HG02981 (cell line): Measurements from ENCODE around the gene COMMD4.
"Not testable (repeated sequence)": the region's sequence is repeated elsewhere in the genome, so short reads cannot be mapped to it uniquely, and the experiment has no call there.

ENCODE experiments used
- ATAC-seq: cut with Tn5 transposase; IDR thresholded peaks from one replicate; pipeline ENCODE4 v1.9.1; 2021; ENCODE audit warnings: mild to moderate bottlenecking, moderate library complexity; ENCODE audit not compliant: unreplicated experiment

Gene COMMD4

DNA sequence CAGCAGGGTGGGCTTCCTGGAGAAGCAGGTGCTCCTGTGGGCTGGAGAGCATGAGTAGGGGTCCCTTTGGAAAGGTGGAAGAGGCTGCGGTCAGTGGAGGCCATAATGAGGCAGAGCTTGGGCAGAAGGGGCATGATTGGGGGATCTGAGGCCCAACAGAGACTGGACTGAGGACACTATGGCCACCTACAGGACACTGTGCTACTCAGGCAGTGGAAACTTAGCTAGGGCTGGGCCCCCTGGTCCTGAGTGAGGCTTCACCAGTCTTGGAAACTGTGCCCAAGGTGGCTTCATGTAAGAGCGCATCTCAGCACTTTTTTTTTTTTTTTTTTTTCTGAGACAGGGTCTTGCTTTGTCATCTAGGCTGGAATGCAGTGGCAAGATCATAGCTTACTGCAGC, 6.3 kb upstream of the COMMD4 start:
- ATAC-seq: no peak

DNA sequence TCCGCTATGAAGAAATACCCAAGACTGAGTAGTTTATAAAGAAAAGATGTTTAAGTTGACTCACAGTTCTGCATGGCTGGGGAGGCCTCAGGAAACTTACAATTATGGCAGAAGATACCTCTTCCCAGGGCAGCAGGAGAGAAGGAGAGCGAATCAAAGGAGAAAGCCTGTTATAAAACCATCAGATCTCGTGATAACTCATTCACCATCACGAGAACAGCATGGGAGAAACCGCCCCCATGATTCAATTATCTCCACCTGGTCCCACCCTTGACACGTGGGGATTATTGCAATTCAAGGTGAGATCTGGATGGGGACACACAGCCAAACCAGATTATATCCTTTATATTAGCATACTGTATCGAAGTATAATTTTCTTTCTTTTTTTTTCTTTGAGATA, 3.8 kb upstream of the COMMD4 start:
- ATAC-seq: not testable (repeated sequence)

GRCh38 chr15:75333654-75334419, 2.0 kb upstream of the COMMD4 start:
- ATAC-seq: not testable (repeated sequence)

- no peak for ATAC-seq
Measured at GRCh38 chr15:75335313-75335704, 554 bp upstream of the COMMD4 start.

DNA sequence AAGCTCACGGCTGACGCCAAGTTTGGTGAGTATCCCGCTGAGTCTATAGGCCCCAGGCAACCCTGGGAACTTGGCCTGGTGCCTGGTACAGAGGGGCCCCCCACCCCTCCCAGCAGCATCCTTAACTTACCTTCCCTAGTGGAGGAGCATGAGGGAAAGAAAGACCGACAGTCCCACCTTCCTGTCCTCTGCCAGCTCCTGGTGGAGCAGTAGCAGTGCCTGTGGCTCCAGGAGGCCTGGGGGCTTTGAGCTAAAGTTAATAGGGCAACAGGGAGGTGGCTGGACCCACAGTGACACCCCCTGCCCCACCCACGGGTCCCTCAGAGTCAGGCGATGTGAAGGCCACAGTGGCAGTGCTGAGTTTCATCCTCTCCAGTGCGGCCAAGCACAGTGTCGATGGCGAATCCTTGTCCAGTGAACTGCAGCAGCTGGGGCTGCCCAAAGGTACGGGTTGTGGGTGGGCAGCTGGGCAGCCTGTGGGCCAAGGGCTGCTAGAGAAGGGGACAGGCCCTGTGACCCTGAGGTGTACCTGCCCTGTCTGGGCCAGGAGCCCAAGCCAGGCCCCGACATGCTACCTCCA, 2.9 kb downstream of the COMMD4 start:
- ATAC-seq: no peak

DNA sequence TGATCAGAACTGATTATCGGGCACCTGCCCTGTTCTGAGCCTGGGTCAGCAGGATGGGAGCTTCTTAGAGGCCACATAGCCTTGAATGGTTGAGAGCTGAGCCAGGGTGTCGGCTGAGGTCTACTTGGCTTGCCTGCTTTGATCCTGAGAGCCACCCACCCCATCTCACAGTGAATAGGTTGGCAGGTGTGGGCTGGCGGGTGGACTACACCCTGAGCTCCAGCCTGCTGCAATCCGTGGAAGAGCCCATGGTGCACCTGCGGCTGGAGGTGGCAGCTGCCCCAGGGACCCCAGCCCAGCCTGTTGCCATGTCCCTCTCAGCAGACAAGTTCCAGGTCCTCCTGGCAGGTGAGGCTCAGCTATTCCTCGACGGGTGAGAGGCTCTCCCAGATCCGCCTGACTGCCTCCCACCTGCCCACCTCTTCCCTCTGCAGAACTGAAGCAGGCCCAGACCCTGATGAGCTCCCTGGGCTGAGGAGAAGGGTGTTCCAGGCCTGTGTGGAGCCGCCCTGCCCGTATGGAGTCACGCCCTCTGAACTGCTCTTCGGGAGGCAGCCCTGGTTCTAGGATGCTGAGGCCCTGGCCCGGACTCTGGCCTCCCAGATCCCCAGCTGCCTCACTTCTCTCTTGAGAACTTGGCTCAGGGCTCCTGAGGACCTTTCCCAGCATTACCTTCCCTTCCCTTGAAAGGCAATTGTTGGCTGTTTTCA, 3.8 kb downstream of the COMMD4 start:
- ATAC-seq: no peak

DNA sequence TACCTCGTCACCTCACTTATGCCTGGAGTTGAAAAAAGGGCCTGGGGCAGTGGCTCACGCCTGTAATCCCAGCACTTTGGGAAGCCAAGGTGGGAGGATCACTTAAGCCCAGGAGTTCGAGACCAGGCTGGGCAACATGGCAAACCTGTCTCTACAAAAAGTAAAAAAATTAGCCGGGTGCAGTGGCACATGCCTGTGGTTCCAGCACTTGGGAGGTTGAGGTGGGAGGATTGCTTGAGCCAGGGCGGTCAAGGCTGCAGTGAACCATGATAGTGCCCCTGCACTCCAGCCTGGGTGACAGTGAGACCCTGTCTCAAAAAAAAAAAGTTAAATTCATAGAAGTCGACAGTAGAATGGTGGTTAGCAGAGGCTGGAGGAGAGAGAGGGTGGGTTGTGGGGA, 6.4 kb downstream of the COMMD4 start:
- ATAC-seq: no peak

DNA sequence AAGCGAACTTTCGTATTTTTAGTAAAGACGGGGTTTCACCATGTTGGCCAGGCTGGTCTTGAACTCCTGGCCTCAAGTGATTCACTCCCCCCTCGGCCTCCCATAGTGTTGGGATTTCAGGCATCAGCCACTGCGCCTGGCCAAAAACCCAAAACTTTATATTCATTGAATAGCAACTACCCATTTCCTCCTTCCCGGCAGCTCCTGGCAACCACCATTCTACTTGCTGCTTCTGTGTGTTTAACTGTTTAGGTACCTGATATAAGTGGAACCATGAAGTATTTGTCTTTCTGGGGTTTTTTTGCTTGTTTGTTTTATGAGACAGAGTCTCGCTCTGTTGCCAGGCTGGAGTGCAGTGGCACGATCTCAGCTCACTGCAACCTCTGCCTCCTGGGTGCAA, 8.1 kb downstream of the COMMD4 start:
- ATAC-seq: not testable (repeated sequence)

DNA sequence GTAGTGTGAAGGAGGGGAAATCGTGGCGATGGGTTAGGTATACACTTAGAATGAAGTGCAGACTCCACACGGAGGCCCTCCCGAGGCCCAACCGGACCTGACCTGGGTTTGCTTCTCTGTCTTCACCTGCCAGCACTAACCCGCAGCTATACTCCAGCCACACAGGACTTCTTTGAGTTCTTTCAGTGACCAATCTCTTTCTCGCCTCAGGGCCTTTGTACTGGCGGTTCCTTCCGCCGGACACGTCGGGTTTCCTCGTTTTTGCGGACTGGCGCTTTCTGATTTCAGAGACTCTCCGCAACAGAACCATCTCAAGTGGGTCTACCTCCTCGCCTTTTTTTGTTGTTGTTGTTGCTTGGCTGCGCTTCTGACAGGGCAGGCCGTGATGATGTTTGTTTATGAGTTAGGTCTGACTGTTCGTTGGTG, 10.9 kb downstream of the COMMD4 start, which contains the start of gene NEIL1:
TSS of gene NEIL1 (plus strand) at position 244 of the 426 bp plus-strand sequence. CDS start 1,867 bp downstream, outside the sequence.
- no peak for ATAC-seq

DNA sequence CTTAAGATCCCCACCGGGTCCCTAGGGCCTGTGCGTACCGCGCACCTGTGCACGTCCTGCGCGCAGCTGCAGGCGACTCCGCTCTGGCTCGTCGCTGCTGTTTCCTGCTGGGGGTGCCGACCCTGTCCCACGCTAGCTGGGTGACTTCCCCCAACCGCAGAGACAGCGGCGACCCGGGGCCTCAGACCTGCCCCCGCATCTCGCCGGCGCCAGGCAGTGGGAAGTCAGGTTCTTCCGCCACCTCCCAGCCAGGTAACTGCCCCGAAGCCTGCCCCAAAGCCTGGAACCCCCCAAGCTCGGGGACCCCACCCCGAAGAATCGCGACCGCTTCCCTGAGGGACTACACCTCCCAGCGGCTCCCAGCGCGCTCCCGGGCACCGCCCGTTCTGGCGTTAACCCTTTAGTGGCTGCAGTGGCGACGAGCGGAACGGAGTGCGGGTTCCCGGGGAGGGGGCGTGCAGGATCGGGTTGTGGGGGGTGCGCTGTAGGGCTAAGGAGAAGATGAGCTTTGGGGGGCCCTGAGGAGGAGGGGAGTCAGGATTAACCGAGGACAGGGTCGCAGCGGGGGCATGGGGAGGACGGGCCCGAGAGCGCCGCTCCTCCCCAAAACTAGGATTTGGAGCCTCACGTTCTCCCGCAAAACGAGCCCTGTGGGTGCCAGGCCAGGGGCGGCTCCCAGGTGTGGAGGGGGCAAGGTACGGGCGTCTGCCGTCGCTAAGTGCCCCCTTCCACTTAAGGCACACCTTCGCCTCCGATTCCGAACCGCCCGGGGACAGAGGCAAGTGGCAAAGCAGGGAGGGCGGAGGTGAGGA, 11.6 kb downstream of the COMMD4 start:
- ATAC-seq: peak; percentile 49

DNA sequence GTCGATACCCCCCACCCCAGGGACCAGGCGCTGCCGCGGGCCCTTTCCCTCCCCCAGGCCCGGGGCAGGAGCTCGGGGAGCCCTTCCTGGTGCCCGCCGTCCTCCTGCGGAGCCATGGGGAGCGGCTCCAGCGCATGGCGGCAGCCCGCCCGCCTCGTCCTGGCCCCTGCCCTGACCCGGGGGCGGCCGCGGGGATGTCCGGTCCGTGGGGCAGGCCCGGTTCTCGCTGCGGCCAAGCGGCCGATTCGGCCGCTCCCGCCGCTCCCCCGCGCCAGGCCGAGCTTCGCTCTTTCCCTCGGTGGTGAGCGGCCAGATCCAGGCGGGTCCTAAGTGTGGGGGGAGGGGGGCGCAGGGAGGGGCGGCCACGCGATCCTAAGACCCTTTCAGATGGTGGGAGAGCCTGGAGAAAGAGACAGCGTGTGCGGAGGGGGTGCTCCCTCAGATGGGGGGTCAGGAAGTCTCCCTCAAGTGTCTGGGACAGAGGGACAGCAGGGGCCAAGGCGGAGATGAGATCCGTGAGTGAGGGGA, 12.2 kb downstream of the COMMD4 start:
- ATAC-seq: no peak

- no peak for ATAC-seq
Measured at GRCh38 chr15:75348562-75349350, 12.9 kb downstream of the COMMD4 start.

GRCh38 chr15:75349351-75349669, 13.4 kb downstream of the COMMD4 start:
- not testable (repeated sequence) for ATAC-seq

- peak; percentile 63 for ATAC-seq
Measured at GRCh38 chr15:75349851-75350588, 14.2 kb downstream of the COMMD4 start.

- no peak for ATAC-seq
Measured at GRCh38 chr15:75350601-75351361, 14.9 kb downstream of the COMMD4 start.

DNA sequence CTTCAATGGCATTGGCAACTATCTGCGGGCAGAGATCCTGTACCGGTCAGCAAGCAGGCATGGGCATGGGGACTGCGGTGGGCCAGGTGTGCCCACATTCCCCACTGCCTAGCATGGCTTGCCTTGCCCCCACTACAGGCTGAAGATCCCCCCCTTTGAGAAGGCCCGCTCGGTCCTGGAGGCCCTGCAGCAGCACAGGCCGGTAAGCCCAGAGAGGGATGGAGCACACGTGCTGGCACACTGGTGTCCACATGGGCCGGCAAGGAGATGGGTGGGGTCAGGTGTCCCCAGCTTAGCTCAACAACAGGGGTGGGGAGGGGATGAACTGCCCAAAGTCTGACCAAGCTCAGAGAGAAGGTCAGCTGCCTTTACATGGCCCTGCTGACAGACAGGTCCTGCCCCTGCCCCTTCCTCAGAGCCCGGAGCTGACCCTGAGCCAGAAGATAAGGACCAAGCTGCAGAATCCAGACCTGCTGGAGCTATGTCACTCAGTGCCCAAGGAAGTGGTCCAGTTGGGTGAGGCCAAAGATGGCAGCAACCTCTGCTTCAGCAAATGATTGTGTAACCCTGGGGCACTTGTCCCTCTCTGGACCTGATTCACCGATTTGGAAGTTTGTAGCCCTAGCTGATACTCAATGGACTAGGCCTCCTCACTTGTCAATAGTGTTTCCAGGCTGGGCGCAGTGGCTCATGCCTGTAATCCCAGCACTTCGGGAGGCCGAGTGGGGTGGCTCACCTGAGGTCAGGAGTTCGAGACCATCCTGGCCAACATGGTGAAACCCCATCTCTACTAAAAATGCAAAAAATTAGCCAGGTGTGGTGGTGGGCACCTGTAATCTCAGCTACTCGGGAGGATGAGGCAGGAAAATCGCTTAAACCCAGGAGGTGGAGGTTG, 16.6 kb downstream of the COMMD4 start:
- no peak for ATAC-seq

DNA sequence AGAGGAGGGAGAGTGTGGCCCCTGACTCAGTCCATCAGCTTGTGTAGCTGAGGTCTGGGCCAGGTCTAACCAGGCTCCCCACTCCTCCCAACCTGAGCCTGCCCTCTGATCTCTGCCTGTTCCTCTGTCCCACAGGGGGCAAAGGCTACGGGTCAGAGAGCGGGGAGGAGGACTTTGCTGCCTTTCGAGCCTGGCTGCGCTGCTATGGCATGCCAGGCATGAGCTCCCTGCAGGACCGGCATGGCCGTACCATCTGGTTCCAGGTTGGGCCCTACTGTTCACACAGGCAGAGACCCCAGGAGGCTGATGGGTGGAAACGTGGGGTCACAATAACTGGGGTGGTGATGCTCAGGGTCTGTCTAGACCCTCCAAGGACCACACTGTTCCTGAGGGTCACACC, 17.7 kb downstream of the COMMD4 start:
- ATAC-seq: no peak

GRCh38 chr15:75354454-75354853, 18.6 kb downstream of the COMMD4 start:
- no peak for ATAC-seq
